Mammary epithelial cell (primary cell): ENCODE measurements around the gene KCTD20.

Experiments used
- EZH2 ChIP-seq: IDR thresholded peaks from 2 replicates; pipeline ENCODE4 v1.6.1; 2012; ENCODE audit warnings: low read length, inconsistent platforms, borderline replicate concordance
- TF ChIP-seq, protein P1 (sequence below), 2 donors: IDR thresholded peaks in 1 of 2; conservative IDR thresholded peaks in 1 of 2; 2 replicates each; pipeline ENCODE4 v1.5.1; 2011 to 2012; ENCODE audit warnings: inconsistent platforms in 2 of 2, low read length in 2 of 2, mild to moderate bottlenecking in 2 of 2, control low read depth in 1 of 2, low read depth in 1 of 2; ENCODE audit not compliant: insufficient read depth in 1 of 2; ENCODE audit errors: extremely low read depth in 1 of 2

DNA sequence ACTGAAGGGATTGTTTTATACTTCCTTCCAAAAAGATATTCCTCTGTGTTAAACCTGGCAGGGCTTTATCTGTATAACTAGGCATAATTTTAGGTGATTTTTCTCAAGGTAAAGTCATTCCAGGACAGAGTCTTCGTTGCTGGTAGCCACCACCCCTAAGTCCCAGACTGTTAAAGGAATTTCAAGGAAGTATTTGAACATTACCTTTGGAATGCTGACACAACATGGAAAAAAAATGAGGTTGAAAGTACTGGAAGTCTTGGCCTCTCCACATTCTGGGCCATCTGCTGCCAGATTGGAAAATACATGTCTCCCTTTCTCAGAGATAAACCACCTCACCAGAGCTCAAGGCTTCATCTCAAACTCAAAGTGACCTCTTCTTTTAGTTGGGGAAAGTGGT is 28.3 kb upstream of the KCTD20 start:
- TF ChIP-seq, protein P1, sequence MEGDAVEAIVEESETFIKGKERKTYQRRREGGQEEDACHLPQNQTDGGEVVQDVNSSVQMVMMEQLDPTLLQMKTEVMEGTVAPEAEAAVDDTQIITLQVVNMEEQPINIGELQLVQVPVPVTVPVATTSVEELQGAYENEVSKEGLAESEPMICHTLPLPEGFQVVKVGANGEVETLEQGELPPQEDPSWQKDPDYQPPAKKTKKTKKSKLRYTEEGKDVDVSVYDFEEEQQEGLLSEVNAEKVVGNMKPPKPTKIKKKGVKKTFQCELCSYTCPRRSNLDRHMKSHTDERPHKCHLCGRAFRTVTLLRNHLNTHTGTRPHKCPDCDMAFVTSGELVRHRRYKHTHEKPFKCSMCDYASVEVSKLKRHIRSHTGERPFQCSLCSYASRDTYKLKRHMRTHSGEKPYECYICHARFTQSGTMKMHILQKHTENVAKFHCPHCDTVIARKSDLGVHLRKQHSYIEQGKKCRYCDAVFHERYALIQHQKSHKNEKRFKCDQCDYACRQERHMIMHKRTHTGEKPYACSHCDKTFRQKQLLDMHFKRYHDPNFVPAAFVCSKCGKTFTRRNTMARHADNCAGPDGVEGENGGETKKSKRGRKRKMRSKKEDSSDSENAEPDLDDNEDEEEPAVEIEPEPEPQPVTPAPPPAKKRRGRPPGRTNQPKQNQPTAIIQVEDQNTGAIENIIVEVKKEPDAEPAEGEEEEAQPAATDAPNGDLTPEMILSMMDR (conservative IDR thresholded peaks at IDR 0.05 in 1 of 2, IDR thresholded peaks at IDR 0.05 in 1 of 2; ENCODE audit: extremely low read depth in 1 of 2, insufficient read depth in 1 of 2, low read depth in 1 of 2, low read length in 2 of 2), result no peak
- no peak for TF ChIP-seq EZH2
